ENCODE measurements around the gene CPB2. TPM values are rescaled to one million over a fixed set of nuclear protein-coding genes. Genes with fewer than 3 reads are reported as not detected.

The CPB2 gene
- total RNA-seq, 1 donor = not detected

DNA sequence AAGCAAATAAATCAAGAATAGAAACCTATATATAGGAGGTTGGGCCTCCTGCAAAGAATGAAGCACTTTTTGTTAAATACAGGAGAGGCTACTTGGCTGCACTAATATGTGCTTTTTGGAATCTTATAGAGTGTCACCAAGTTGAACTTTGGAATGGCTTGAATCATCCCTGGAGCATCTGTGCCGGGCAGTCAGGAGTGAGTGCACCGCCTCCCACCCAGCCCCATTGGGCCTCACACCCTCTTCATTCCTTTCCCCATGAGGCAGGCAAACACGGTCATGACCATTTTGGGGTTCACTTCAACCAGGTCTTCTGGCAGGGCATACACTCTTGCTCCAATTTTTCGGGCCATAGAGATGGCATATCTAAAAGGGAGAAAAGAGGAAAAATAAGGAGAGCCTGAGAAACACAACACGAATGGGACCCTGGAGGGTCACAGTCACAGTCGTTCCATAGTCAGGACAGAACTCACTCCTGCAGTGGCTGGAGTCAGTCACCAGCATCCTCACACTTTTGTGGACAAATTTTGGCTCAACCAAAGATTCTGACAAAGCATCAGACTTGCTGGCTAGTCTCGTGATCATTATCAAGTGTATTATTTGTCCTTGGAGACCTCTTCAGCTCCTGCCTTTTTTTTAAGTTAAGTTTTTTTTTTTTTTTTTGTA is 22.7 kb upstream of the CPB2 start:
- no peak for DNase-seq (ENCODE audit: low read depth)
- TF ChIP-seq, protein P1, sequence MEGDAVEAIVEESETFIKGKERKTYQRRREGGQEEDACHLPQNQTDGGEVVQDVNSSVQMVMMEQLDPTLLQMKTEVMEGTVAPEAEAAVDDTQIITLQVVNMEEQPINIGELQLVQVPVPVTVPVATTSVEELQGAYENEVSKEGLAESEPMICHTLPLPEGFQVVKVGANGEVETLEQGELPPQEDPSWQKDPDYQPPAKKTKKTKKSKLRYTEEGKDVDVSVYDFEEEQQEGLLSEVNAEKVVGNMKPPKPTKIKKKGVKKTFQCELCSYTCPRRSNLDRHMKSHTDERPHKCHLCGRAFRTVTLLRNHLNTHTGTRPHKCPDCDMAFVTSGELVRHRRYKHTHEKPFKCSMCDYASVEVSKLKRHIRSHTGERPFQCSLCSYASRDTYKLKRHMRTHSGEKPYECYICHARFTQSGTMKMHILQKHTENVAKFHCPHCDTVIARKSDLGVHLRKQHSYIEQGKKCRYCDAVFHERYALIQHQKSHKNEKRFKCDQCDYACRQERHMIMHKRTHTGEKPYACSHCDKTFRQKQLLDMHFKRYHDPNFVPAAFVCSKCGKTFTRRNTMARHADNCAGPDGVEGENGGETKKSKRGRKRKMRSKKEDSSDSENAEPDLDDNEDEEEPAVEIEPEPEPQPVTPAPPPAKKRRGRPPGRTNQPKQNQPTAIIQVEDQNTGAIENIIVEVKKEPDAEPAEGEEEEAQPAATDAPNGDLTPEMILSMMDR (IDR thresholded peaks at IDR 0.05; ENCODE audit: insufficient read depth, low read length) = no peak
- H3K4me3 ChIP-seq (ENCODE audit: low read depth, low read length) = no peak overlapping the region

DNA sequence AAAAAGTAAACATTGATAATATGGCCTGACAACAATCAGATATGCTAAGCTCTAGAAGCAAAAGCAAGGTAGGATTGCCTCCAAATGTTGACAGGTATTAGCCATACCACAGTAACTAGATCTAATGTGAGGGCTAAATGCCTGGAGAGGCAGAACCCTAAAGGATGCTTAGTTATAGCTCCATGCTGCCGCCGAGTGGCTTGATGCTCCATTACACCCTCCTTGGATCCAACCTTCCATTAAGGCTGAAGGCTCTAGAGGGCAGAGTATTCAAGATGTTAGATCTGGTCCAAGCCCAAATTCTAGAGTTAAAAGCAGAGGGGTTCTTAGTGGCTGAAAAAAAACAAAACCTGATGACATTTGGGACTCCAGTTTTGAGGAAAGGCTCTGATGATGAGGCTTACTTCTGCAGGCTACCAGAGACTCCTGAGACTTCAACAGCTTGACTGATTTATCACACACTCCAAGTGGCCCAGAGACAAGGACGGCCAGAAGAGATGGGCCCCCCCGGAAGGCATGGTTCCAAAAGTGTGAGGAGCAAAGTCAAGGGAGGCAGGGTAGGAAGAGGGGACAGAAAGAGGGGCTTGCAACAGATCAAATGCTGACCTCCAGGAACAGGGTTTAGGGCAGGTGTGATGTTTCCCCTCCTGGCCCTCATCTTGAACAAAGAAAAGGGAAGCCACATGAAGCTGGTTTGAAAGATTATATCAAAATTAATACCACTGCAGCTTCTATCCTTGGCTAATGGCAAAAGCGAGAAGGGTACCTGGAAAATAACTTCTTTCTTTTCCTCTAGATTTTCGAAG is 21.9 kb upstream of the CPB2 start:
- no peak overlapping the region for H3K4me3 ChIP-seq (ENCODE audit: low read depth, low read length)
- DNase-seq (ENCODE audit: low read depth) = peak; percentile 76
- TF ChIP-seq, protein P1 (IDR thresholded peaks at IDR 0.05; ENCODE audit: insufficient read depth, low read length) = peak; percentile 93

DNA sequence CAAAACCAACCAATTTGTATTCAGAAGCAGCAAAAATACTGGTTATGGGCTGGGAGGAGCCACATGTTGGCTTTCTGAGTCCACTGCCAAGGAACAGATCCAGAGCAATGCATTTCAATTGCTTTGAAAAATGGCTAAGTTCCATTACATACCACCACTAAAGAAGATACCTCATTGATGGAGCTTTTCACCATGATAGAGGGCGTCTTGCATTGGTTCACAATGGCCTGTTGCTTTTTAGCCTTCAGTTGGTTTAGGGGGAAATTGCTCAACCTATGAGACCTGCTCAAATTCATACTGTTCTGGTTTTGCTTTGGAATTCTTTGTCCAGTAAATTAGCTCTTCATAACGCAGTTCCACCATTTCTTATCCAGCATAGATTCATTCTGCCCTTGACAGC is 21.2 kb upstream of the CPB2 start:
- no peak overlapping the region for H3K4me3 ChIP-seq (ENCODE audit: low read depth, low read length)
- DNase-seq (ENCODE audit: low read depth) = no peak
- TF ChIP-seq, protein P1 (IDR thresholded peaks at IDR 0.05; ENCODE audit: insufficient read depth, low read length) = no peak

DNA sequence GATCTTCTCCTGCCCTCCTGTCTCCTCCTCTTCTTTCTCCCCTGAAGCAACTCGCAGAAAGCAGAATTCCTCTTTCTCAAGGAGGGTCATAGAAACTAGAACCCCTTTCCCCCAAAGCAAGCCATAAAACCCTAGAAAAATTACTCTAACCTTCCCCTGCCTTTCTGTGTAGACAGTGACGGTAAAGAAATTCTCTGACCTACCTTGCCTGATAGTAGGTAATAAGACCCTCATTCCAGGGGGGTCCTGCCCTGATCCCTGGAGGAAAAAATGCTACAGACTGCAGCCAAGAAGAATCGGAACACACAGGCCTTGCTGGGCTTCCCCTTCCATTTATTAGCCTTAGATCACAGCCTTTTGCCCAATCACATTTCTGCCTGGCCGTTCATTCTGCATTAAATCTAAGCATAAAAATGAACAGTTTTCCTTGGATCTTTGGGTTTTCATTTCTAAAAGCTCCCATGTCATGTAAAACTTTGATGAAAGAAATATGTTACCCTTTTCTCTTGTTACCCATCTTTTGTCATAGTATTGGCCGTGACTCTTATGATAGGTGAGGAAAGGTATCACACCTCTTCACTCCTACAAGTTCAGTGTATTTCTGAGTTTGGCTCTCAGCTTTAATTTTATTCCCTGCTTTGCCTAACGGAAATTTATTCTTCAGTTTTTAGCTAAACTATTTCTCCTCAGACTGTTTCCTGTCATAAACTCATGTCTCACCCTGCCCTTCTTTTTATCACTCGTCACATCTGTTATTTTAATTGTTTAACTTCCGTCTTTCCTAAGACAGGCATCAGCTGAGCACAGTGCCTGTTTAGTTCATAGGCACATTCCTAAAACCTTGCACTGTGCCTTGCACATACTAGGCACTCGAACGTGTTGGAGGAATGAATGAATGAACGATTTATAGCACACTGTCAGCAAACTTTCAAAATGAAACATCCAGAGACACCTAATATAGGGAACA is 20.4 kb upstream of the CPB2 start:
- DNase-seq (ENCODE audit: low read depth) = no peak
- H3K4me3 ChIP-seq (ENCODE audit: low read depth, low read length) = no peak overlapping the region
- TF ChIP-seq, protein P1 (IDR thresholded peaks at IDR 0.05; ENCODE audit: insufficient read depth, low read length) = no peak

GRCh38 chr13:46124531-46124966 is 19.7 kb upstream of the CPB2 start:
- DNase-seq (ENCODE audit: low read depth) = no peak
- no peak overlapping the region for H3K4me3 ChIP-seq (ENCODE audit: low read depth, low read length)
- TF ChIP-seq, protein P1 (IDR thresholded peaks at IDR 0.05; ENCODE audit: insufficient read depth, low read length) = no peak

- H3K4me3 ChIP-seq (ENCODE audit: low read depth, low read length) = no peak overlapping the region
- no peak for DNase-seq (ENCODE audit: low read depth)
- TF ChIP-seq, protein P1 (IDR thresholded peaks at IDR 0.05; ENCODE audit: insufficient read depth, low read length) = no peak
Measured at GRCh38 chr13:46122304-46122703, 17.5 kb upstream of the CPB2 start.

All from fibroblast of the aortic adventitia (primary cell).